Natural killer cell (primary cell): ENCODE results near the gene NUP214. TPM values are rescaled to one million over a fixed set of nuclear protein-coding genes. Genes with fewer than 3 reads are reported as not detected.
A peak's percentile ranks its signal among the peaks of the same experiment; 100 is the strongest.

Experiments
- ATAC-seq, 3 donors: fragments of 150-1000 bp in 2 of 3; fragments of 200-7000 bp in 1 of 3; cut with Tn5 transposase; 1 replicate in 1 of 3; 2 replicates in 2 of 3; pipeline ENCODE4 v1.10.0; 2021; ENCODE audit warnings: mild to moderate bottlenecking in 2 of 3, moderate library complexity in 2 of 3
- DNase-seq, 2 donors: peaks; one replicate each; pipeline versions ENCODE4 v3.0.0 to v3.0.0-alpha.2; 2013 to 2021; ENCODE audit warnings: mixed read lengths in 1 of 2
- H3K27ac ChIP-seq: one replicate; pipeline ENCODE4 v1.5.1; 2013; ENCODE audit warnings: mild to moderate bottlenecking, low read length
- H3K27me3 ChIP-seq: one replicate; pipeline ENCODE4 v1.6.1; 2013; ENCODE audit warnings: low read length; ENCODE audit not compliant: control insufficient read depth, insufficient read depth
- H3K36me3 ChIP-seq: one replicate; pipeline ENCODE4 v1.6.1; 2013; ENCODE audit warnings: low read length; ENCODE audit not compliant: control insufficient read depth, insufficient read depth
- H3K4me1 ChIP-seq: one replicate; pipeline ENCODE4 v1.6.1; 2013; ENCODE audit warnings: low read length; ENCODE audit not compliant: control insufficient read depth, insufficient read depth
- H3K4me3 ChIP-seq: one replicate; pipeline ENCODE4 v1.5.1; 2013; ENCODE audit warnings: low read length
- H3K9me3 ChIP-seq: one replicate; pipeline ENCODE4 v1.6.1; 2013; ENCODE audit warnings: low read length; ENCODE audit not compliant: control insufficient read depth, insufficient read depth
- H3K27ac Mint-ChIP-seq, 2 donors: one replicate each; pipeline ENCODE4 v1.8.0; 2022; ENCODE audit warnings: mild to moderate bottlenecking in 2 of 2, mixed read lengths in 2 of 2, moderate library complexity in 1 of 2
- H3K27me3 Mint-ChIP-seq, 2 donors: one replicate each; pipeline ENCODE4 v1.8.0; 2022; ENCODE audit warnings: low read depth in 2 of 2, mixed read lengths in 2 of 2
- H3K36me3 Mint-ChIP-seq: one replicate; pipeline ENCODE4 v1.8.0; 2022; ENCODE audit warnings: mixed read lengths
- H3K4me1 Mint-ChIP-seq, 2 donors: one replicate each; pipeline ENCODE4 v1.8.0; 2022; ENCODE audit warnings: mixed read lengths in 2 of 2
- H3K4me3 Mint-ChIP-seq: one replicate; pipeline ENCODE4 v1.8.0; 2022; ENCODE audit warnings: mild to moderate bottlenecking, moderate library complexity, mixed read lengths
- H3K9me3 Mint-ChIP-seq, 2 donors: one replicate each; pipeline ENCODE4 v1.8.0; 2022; ENCODE audit warnings: mixed read lengths in 2 of 2
- CTCF ChIP-seq: fragments of 200-600 bp; IDR thresholded peaks from one replicate; pipeline ENCODE4 v1.8.0; 2022; ENCODE audit warnings: antibody characterized with exemption
- WGBS: methylation state at CpG from one replicate; pipeline ENCODE4 v1.1.7; 2013; ENCODE audit warnings: missing lambda C conversion rate; ENCODE audit not compliant: insufficient coverage; 5-methylcytosine and 5-hydroxymethylcytosine counted together
- intact Hi-C: fragments of 100-400 bp; cut with micrococcal nuclease; formaldehyde crosslinking; loops from one replicate; pipeline ENCODE4 v1.14.2; 2022
- total RNA-seq, 4 donors: library from RNA; stranded (reverse); fragments of 120-200 nt in 1 of 4; gene quantifications; one replicate each; pipeline versions ENCODE4 v1.2.3 to v1.2.4, GENCODE V29; 2013 to 2022

Gene NUP214
- total RNA-seq, 3 donors from 2014 or later (not counting 1 experiment from before 2014, with no cell fraction given), result 125 to 133 (median 132) TPM

- 4% methylated on average over 22 of the region's 22 CpGs for WGBS
- Histone ChIP-seq H3K27ac (peak overlapping the region; percentile 87), H3K9me3 (no peaks in the 10 kb centered on the region), H3K4me3 (peak overlapping the region; percentile 91), H3K27me3 (no peaks in the 10 kb centered on the region), H3K4me1 (peaks cover 66% of the 10 kb centered on the region), H3K36me3 (no peaks in the 10 kb centered on the region)
- Mint-ChIP-seq H3K9me3 (no peaks in the 10 kb centered on the region), H3K4me3 (peak overlapping the region; percentile 99), H3K27me3 (no peaks in the 10 kb centered on the region), H3K36me3 (peaks cover 7% of the 10 kb centered on the region), H3K27ac (peak overlapping the region; percentile 91 to 95), H3K4me1 (peaks cover 59 to 73% of the 10 kb centered on the region in 2 donors)
- ATAC-seq (no peak), DNase-seq (peak in 1 of 2 donors; percentile 44)
- intact Hi-C loops, result loop anchor here (5.0 kb wide), 1 partner anchor 134 kb away; no protein-coding TSS in a partner anchor
- TF ChIP-seq CTCF, result no peak
Measured at GRCh38 chr9:131273146-131273855, 147.9 kb downstream of the NUP214 start.

GRCh38 chr9:131273856-131274673 is 148.7 kb downstream of the NUP214 start:
- H3K36me3 ChIP-seq, result no peaks in the 10 kb centered on the region
- Mint-ChIP-seq H3K4me1 (peaks cover 59 to 75% of the 10 kb centered on the region in 2 donors), H3K4me3 (peak overlapping the region; percentile 99), H3K9me3 (no peaks in the 10 kb centered on the region), H3K27ac (peak overlapping the region; percentile 91 to 95), H3K36me3 (peaks cover 7% of the 10 kb centered on the region), H3K27me3 (no peaks in the 10 kb centered on the region)
- H3K27me3 ChIP-seq, result no peaks in the 10 kb centered on the region
- 5% methylated on average over 13 of the region's 13 CpGs for WGBS
- no peaks in the 10 kb centered on the region for H3K9me3 ChIP-seq
- peak overlapping the region; percentile 87 for H3K27ac ChIP-seq
- peak overlapping the region; percentile 91 for H3K4me3 ChIP-seq
- TF ChIP-seq CTCF, result no peak
- ATAC-seq (no peak), DNase-seq (peak in 1 of 2 donors; percentile 47)
- peaks cover 66% of the 10 kb centered on the region for H3K4me1 ChIP-seq
- intact Hi-C loops, result loop anchor here (2.0 to 5.0 kb wide), 2 partner anchors 21 to 133 kb away; no protein-coding TSS in a partner anchor

- Mint-ChIP-seq H3K36me3 (peaks cover 7% of the 10 kb centered on the region), H3K4me3 (peak overlapping the region; percentile 99), H3K9me3 (no peaks in the 10 kb centered on the region), H3K27me3 (no peaks in the 10 kb centered on the region), H3K27ac (peak overlapping the region; percentile 91 to 95), H3K4me1 (peaks cover 59 to 73% of the 10 kb centered on the region in 2 donors)
- H3K9me3 ChIP-seq, result no peaks in the 10 kb centered on the region
- intact Hi-C loops, result loop anchor here (1.0 to 5.0 kb wide), 3 partner anchors 22 to 132 kb away; no protein-coding TSS in a partner anchor
- DNase-seq (peak in 1 of 2 donors; percentile 31), ATAC-seq (peak; percentile 16 to 35 (median 27))
- no peaks in the 10 kb centered on the region for H3K27me3 ChIP-seq
- peaks cover 65% of the 10 kb centered on the region for H3K4me1 ChIP-seq
- no peak for TF ChIP-seq CTCF
- H3K4me3 ChIP-seq, result peak overlapping the region; percentile 91
- WGBS, result under 1% methylated on average over 18 of the region's 18 CpGs
- peak overlapping the region; percentile 87 for H3K27ac ChIP-seq
- H3K36me3 ChIP-seq, result no peaks in the 10 kb centered on the region
Measured at GRCh38 chr9:131274674-131275331, 149.4 kb downstream of the NUP214 start.
